Fibroblast of skin of scalp (primary cell): ENCODE results near the gene ARHGAP4. TPM values are rescaled to one million over a fixed set of nuclear protein-coding genes. Genes with fewer than 3 reads are reported as not detected.

Experiments
- DNase-seq: peaks from one replicate; pipeline ENCODE4 v3.0.0-alpha.2; 2013
- polyA plus RNA-seq, 2 experiments: library from polyadenylated mRNA; unstranded; fragments of 120-200 nt; gene quantifications; one replicate each; pipeline ENCODE4 v1.2.1, GENCODE V29; 2013; ENCODE audit not compliant: insufficient read length in 2 of 2

ARHGAP4 gene
- polyA plus RNA-seq (2013, experiment 1 of 2; ENCODE audit: insufficient read length): 1.0 TPM
- 1.8 TPM for polyA plus RNA-seq (2013, experiment 2 of 2; ENCODE audit: insufficient read length)

GRCh38 chrX:153925739-153926551 is at the start of gene ARHGAP4:
Gene ARHGAP4, minus strand, starts transcription at chrX:153926264. Its CDS starts 62 bp downstream, at chrX:153926202.
- DNase-seq: no peak

DNA sequence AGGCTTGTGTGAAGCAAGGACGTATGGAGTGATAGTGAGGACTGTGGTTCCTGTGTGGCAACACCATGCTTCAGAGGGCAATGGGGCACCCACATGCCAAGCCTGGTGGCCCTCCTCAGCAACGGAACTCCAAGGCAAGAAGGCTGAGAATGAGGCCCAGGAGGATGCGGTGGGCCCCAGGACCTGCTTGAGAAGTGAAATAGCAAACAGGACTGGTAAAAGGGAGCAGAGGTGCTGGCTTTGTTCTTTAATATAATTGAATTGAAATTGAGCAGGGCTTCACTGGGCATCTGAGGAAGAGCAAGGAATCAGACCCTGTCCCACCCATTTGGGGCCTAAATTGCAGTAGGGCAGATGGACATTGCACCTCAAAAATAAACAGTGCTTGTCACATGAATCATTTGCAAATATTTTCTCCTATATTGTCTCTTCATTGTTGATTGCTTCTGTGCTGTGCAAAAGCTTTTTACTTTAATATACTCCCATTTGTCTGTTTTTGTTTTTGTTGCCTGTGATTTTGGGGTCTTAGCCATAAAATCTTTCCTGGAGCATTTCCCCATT is 48.7 kb upstream of the ARHGAP4 start:
- no peak for DNase-seq

DNA sequence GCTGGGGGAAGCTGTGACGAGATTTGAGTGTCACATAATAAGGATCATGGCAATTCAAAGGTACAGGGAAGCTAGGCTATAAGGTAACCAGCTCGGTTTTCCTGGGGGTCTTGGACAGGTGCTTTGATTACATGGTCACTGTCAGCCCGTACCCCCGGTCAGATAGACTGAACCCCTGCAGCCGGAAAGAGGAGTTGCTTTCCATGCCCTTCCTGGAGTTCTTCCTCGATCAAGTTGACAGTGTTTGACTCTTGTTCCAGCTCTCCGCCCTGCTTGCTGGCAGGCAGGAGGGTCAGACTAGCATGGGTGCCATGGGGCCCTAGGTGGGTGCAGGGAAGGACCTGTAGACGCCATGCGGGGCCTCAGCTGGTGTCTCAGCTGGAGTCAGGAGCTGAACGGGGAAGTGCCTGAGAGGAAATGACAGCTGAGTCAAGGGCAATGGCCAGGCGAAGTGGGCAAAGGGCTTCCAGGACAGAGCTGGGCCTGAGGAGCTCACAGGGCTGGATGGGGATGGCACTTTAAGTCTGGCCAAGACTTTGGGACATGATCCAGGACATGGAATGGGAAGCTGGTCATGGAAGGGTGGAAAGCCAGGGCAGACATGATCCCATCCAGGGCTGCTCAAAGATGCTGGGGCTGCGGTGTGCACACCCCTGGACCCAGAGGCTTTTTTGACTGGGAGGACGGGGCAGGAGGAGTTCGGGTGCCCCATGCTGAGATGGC is 48.1 kb upstream of the ARHGAP4 start:
- no peak for DNase-seq

- no peak for DNase-seq
These were observed 47.3 kb upstream of the ARHGAP4 start for GRCh38 chrX:153973127-153974002.

DNA sequence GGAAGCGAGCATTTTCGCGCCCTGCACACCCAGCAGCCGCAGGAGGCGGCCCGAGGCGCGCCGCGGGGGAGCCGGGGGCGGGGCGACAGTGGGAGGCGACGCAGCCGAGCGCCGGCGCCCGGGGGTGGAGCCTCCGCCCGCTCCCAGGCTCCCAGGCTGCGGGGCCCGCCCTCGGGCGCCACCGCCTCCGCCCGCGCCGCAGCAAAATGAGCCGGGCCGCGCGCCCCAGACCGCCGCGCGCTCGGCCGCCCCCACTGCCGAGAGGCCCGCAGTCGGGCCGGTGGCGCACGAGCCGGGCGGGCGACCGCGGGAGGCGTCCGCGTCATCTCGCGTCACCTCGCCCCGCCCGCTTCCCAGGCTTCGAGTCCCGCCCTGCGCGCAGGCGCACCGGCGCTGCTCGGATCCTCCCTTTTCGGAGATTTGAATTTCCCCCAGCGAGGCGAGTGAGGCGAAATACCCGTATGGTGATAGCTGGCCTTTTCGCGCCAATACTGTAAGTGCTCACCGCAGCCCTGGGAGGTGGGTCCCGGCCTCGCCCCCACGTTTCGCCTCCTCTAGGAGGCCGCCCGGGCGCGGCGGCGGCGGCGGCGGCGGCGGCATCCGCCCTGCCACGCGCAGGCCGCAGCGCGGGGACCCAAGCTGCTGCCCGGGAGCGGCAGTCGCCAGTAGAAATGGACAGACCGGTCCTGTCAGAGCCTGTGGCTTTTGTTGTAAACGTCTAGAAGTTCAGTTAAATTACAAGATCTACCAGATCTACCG is 46.5 kb upstream of the ARHGAP4 start, which contains the start of gene TMEM187:
Gene TMEM187 (plus strand): TSS at position 387 of the 759 bp plus-strand sequence. CDS start 9,309 bp downstream, outside the sequence.
- DNase-seq: peak; percentile 90

DNA sequence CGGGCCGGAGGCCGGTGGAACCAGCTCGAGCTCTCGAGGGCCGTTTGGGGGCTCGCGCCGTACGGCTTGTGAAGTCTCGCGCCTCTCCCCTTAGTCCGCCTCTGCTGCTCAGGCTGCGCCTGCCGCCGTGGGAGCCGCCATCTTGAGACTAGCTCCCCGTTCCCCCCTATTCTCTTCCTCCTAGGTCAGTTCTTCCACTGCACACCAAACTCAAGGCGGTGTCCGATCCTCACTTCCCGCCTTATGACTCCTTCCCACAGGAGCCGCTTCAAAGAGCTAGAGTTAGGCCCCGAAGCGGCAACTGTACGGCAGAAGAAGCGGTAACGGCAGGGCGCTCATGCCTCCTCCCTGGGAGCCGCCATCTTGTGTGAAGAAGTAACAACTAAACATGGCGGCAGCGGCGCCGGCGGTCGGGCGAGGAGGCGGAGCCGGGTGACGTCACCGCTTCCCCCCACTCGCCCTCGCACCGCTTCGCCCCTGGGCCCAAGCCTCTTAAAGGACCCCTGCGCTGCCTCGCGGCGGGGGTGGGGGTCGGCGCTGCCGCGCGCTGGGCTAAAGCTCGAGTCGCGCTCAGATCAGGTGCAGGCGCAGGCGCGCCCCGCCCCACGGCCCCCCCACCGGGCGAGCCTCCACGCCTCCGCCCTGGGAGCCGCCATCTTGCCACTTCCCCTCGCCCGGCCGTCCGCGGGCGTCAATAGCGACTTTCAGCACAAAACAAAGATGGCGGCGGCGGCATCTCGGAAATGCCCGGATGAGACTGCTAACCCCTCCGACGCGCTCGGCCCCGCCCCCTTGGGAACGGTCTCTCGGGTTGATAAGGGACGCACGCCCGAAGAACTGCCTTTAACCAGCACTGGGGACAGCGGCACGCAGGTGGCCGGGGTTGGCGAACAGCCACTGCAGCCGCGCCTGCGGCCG is 45.6 kb upstream of the ARHGAP4 start, which contains the start of gene HCFC1:
Gene HCFC1 (minus strand): TSS at position 369 of the 918 bp plus-strand sequence. CDS start 978 bp downstream, outside the sequence.
- peak; percentile 93 for DNase-seq

GRCh38 chrX:153971124-153971449 is 45.0 kb upstream of the ARHGAP4 start:
- peak; percentile 90 for DNase-seq

DNA sequence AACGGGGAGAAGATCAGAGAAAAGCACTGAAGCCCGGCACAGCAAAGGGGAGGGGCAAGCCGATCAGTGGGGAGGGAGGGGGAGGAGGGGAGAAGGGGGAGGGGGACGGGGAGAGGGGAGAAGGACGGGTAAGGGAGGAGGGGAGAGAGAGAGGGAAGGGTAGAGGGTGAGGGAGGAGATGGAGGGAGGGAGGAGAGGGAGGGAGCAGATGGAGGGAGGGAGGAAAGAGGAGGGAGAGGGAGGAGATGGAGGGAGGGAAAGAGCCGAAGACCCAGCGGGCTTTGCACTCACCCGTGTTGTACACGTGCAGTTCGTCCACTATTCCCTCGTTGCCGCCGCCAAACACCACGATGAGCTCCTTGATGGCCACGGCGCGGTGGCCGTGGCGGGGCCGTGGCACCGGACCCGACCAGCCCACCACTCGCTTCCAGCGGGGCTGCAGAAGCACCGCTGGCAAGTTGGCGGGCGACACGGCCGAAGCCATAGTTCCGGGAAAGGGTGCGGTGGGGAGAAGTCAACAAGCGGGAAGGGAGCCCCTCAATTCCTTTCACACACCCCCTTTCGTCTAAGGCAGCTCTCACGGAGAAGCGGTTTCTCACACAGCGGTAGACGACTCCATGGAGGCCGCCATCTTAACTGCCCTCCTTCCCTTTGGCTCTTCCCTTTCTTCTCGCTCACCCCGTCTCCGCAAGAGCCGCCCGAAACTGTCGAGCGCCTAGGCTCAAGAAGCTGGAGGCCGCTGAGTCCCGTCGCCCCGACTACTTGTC is 44.5 kb upstream of the ARHGAP4 start:
- peak; percentile 82 for DNase-seq

- DNase-seq: no peak
These were observed 43.9 kb upstream of the ARHGAP4 start for GRCh38 chrX:153969904-153970356.

DNA sequence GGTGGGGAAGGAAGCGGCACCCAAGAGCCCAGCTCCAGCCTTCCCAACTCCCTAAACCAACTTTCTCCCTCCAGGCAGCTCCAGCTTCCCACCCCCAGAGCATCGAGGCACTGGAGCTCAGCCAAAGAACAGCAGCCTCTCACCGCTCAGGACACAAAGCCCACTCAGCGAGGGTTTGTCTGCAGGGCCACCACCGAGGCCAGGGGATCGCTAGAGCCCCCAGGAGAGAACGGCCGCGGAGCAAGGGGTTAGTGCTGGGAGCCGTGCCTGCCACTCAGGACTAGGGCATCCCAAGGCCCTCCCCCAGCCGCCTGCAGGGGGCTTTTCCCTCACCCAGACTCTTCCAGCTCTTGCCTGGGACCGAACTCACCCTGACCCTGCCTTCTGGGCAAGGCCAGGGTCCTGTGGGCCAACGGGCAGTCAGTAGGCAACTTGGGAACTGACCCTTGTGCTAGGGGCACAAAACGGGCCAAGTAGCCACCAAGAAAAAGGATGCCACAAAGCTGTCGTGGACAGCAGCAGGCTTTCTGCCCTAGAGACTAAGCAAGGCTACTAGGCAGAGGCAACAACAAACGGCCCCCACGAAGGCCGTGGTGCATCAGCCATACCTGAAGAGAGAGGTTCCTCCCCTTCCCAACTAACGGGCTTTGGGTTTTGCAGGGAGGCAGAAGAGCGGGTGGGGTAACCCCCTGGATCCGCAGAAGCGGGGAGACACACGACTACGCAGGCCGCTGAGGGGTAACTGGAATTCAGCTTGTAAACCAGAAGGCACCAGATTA is 43.2 kb upstream of the ARHGAP4 start:
- no peak for DNase-seq

DNA sequence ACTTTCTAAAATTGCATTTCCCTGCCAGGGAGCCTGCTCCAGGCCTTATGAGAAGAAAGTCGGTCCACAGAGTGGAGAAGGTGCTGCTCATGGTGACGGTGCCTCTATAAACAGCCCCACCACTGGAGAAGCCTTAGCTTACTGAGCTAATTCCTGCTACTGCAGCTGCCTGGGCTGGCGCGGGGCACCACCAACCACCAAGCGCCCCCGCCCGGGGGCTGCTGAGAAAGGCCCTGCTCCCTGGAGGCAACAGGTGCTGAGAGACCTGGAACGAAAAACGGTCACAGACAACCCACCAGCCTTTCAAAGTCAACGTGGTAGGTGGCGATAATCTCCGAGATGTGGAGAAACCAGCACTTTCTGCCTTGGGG is 42.7 kb upstream of the ARHGAP4 start:
- DNase-seq: no peak

DNA sequence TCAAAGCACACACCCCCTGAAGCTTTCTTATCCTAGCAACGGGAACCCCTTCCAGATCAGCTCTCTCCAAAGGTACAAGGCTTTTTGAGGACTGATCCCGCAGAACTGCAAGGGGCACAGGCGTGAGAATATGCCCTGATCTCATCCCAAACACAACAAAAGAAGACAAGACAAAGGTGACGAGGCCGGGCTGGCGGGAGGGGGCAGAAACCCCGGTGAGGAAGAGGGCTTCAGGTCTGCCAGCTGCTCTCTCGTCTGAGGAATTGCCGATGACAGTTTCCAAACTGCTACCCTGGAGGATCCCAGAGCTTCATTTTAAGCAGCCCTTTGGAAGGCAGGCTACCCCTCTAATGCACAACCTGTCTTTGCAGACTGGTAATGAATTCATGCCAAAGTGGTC is 42.2 kb upstream of the ARHGAP4 start:
- DNase-seq: no peak

DNA sequence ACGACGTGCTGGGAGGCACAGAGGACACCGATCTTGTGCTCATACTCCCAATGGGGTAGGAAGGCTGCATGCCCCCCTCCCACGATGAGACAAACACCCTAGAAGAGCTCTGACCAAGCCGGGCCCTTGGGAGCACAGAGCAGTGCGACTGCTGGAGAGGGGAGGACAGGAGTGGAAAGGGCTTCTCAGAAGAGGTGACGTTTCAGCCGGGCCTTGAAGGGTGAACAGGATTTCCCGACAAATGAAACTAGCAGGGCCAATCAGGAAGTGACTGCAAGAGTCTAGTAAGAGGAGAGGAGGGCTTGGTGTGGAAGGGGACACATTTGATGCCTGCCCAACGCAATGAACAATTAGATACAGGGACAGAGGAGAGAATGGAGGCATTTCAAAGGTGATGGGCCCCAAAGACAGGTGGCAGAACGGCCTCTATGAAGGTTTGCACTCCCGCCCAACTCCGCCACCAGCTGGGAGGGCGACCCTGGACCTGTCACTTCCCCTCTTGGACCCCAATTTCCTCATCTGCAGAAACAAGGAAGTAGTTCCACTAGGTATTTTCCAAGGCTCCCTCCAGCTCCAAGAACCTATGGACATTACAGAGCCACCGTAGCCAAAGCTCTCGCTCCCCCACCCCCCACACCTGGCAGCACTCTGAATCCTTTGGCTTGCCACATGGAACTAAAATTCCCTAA is 41.6 kb upstream of the ARHGAP4 start:
- DNase-seq: no peak

DNA sequence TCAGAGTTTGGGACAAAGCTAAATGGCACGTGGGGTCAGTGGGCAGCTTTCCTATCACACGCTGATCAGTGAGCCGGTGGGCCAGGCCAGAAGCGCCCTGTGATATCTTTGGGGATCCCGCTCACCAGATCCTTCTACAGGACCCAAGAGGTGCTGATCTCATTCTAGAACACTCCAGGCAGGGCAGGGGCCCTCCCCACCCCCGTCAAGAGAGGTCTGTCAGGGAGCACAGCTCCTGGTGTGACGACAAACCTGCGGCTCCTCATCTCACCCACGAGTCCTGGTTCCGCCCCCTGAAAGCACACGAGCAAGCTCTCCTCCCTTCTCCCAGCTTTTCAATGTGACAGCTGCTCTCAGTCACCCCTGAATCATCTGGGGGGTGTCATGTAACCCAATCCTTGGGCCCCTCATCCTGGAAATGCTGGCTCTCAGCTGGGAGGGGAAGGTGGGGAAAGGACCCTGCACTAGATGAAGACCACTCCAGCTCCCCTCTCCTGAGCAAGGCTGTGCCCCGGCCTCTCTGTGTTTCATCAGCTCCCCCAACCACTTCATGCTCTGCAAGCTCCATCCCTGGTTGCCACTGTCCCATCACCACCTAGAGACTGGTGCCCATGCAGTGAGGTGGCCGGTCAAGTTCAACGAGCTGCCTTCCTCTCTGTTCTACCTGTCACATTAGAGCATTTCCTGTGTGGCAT is 40.9 kb upstream of the ARHGAP4 start:
- DNase-seq: no peak

DNA sequence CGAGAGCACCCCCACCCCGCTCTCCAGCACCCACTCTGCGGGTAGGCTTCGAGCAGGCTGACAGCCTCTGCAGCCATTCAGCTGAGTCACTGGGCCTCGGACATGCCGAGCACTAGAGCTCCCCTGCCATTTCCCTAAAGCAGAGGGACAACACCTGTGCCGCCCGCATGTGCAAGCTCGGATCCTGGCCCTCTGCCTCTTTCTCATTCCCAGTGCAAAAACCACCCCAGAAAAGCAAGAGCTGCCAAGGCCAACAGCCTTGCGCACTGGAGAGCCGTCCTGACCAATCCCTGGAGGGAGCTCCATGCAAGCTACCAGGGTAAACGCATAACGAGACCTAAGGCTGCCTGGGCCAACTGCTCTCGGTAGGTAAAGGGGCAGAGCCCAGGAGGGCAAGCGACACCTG is 40.2 kb upstream of the ARHGAP4 start:
- DNase-seq: no peak

GRCh38 chrX:153965406-153965805 is 39.3 kb upstream of the ARHGAP4 start:
- no peak for DNase-seq

- no peak for DNase-seq
These were observed 38.0 kb upstream of the ARHGAP4 start for GRCh38 chrX:153964105-153964504.
